GM12878 (cell line): ENCODE data around the gene SLC4A2. TPM values are rescaled to one million over a fixed set of nuclear protein-coding genes. Genes with fewer than 3 reads are reported as not detected.

Experiments used
- ATAC-seq: fragments of 200-7000 bp; cut with Tn5 transposase; 3 replicates; pipeline ENCODE4 v1.9.1; 2020; ENCODE audit warnings: mild to moderate bottlenecking, moderate library complexity
- BruUV-seq: library from RNA; stranded (reverse); fragments of 400-500 nt; replicated peaks from 2 replicates; lab custom pipeline; 2021; lab: Mats Ljungman, UMichigan
- CTCF ChIA-PET: fragments of 300-600 bp; sonication (Branson Sonifier 250); formaldehyde crosslinking; extraction: SDS; loops from one replicate; lab custom pipeline; 2021; ENCODE audit warnings: inconsistent platforms; lab: Yijun Ruan, JAX
- POLR2A ChIA-PET: fragments of 350-600 bp; formaldehyde crosslinking; extraction: SDS; loops from one replicate; lab custom pipeline; 2021; ENCODE audit warnings: inconsistent platforms; lab: Charles Lee
- RAD21 ChIA-PET: fragments of 300-600 bp; sonication (Branson Sonifier 250); formaldehyde crosslinking; loops from one replicate; lab custom pipeline; 2023; ENCODE audit warnings: antibody characterized with exemption; ENCODE audit not compliant: unreplicated experiment; lab: Charles Lee
- SMC1A ChIA-PET: fragments of 300-600 bp; sonication (Branson Sonifier 250); formaldehyde crosslinking; loops from one replicate; lab custom pipeline; 2023; ENCODE audit not compliant: unreplicated experiment, uncharacterized antibody; lab: Charles Lee
- DNase-seq: peaks from one replicate; pipeline ENCODE4 v3.0.0-alpha.2; 2011; ENCODE audit warnings: low read depth, low spot score
- FAIRE-seq: peaks from 3 replicates; lab custom pipeline; 2011; peaks lifted over from hg19 to GRCh38; lab: Jason Lieb, UNC
- H2AFZ ChIP-seq: 2 replicates; pipeline ENCODE4 v1.6.0; 2011; ENCODE audit warnings: low read depth, low read length, control low read depth; ENCODE audit not compliant: control insufficient read depth
- H3K27ac ChIP-seq: 2 replicates; pipeline ENCODE4 v1.5.1; 2011; ENCODE audit warnings: control low read depth; ENCODE audit not compliant: control insufficient read depth, insufficient read depth
- H3K27me3 ChIP-seq, 2 experiments: replicated peaks in 1 of 2; 2 replicates each; pipeline versions ENCODE4 v1.6.0 to v1.6.1; 2011; ENCODE audit warnings: low read length in 1 of 2; ENCODE audit not compliant: control insufficient read depth in 2 of 2, insufficient read depth in 2 of 2
- H3K36me3 ChIP-seq, 2 experiments: 2 replicates each; pipeline ENCODE4 v1.5.1; 2011; ENCODE audit warnings: low read length in 1 of 2; ENCODE audit not compliant: control insufficient read depth in 2 of 2, insufficient read depth in 2 of 2
- H3K4me1 ChIP-seq: 2 replicates; pipeline ENCODE4 v1.6.1; 2011; ENCODE audit warnings: mild to moderate bottlenecking, low read length, moderate library complexity, mixed read lengths; ENCODE audit not compliant: control insufficient read depth, insufficient read depth
- H3K4me2 ChIP-seq: 2 replicates; pipeline ENCODE4 v1.6.0; 2011; ENCODE audit warnings: control low read depth; ENCODE audit not compliant: control insufficient read depth, insufficient read depth
- H3K4me3 ChIP-seq: fragments of 200-600 bp; sonication (generic); 2 replicates; pipeline ENCODE4 v1.5.1; 2016
- H3K79me2 ChIP-seq: 2 replicates; pipeline ENCODE4 v1.6.0; 2011; ENCODE audit warnings: low read length; ENCODE audit not compliant: control insufficient read depth, insufficient read depth
- H3K9ac ChIP-seq: 2 replicates; pipeline ENCODE4 v1.8.0; 2011; ENCODE audit warnings: low read length, control low read depth, mixed read lengths; ENCODE audit not compliant: control insufficient read depth, insufficient read depth
- H3K9me3 ChIP-seq: replicated peaks from 3 replicates; pipeline ENCODE4 v1.5.1; 2011; ENCODE audit warnings: mild to moderate bottlenecking, low read length; ENCODE audit not compliant: control insufficient read depth, insufficient read depth
- H4K20me1 ChIP-seq: 2 replicates; pipeline ENCODE4 v1.6.0; 2011; ENCODE audit not compliant: control insufficient read depth, insufficient read depth
- BCL11A ChIP-seq: IDR thresholded peaks from 2 replicates; pipeline ENCODE4 v1.6.1; 2011; ENCODE audit warnings: low read depth, low read length
- FOS ChIP-seq: IDR thresholded peaks from 3 replicates; pipeline ENCODE4 v1.6.1; 2011; ENCODE audit warnings: borderline replicate concordance; ENCODE audit not compliant: insufficient read length; ENCODE audit errors: extremely low read depth
- IKZF1 ChIP-seq: fragments of 450-650 bp; conservative IDR thresholded peaks from 2 replicates; pipeline ENCODE4 v1.6.1; 2017; ENCODE audit warnings: antibody characterized with exemption, mild to moderate bottlenecking
- IKZF2 ChIP-seq, 2 experiments: fragments of 450-650 bp; IDR thresholded peaks; 2 replicates each; pipeline ENCODE4 v1.6.1; 2017; ENCODE audit warnings: mild to moderate bottlenecking in 2 of 2, moderate library complexity in 2 of 2
- KDM1A ChIP-seq: fragments of 200-600 bp; sonication (generic); IDR thresholded peaks from 2 replicates; pipeline ENCODE4 v1.6.1; 2016; ENCODE audit warnings: borderline replicate concordance
- KLF5 ChIP-seq: fragments of 450-650 bp; IDR thresholded peaks from 2 replicates; pipeline ENCODE4 v1.6.1; 2014; ENCODE audit warnings: mild to moderate bottlenecking; ENCODE audit not compliant: partially characterized antibody
- MEF2B ChIP-seq: fragments of 450-650 bp; IDR thresholded peaks from 2 replicates; pipeline ENCODE4 v1.6.1; 2018; ENCODE audit warnings: mild to moderate bottlenecking, moderate library complexity; ENCODE audit not compliant: partially characterized antibody, poor library complexity, severe bottlenecking
- PAX5 ChIP-seq: IDR thresholded peaks from 2 replicates; pipeline ENCODE4 v1.6.1; 2011; ENCODE audit warnings: low read depth, low read length, borderline replicate concordance
- POLR2AphosphoS5 ChIP-seq: IDR thresholded peaks from 2 replicates; pipeline ENCODE4 v1.6.1; 2011; ENCODE audit warnings: mild to moderate bottlenecking, low read length, inconsistent platforms
- POU2F2 ChIP-seq: IDR thresholded peaks from 3 replicates; pipeline ENCODE4 v1.6.1; 2011; ENCODE audit warnings: low read depth, mild to moderate bottlenecking, low read length, borderline replicate concordance
- RBBP5 ChIP-seq: fragments of 200-600 bp; sonication (generic); conservative IDR thresholded peaks from 2 replicates; pipeline ENCODE4 v1.6.1; 2016
- SIX5 ChIP-seq: IDR thresholded peaks from 2 replicates; pipeline ENCODE4 v1.6.1; 2011; ENCODE audit warnings: mild to moderate bottlenecking, low read depth, low read length, moderate library complexity; ENCODE audit not compliant: severe bottlenecking
- SREBF2 ChIP-seq: IDR thresholded peaks from 2 replicates; pipeline ENCODE4 v1.6.1; 2012; ENCODE audit warnings: mild to moderate bottlenecking, low read length
- STAT1 ChIP-seq: fragments of 450-650 bp; conservative IDR thresholded peaks from 2 replicates; pipeline ENCODE4 v1.6.1; 2014; ENCODE audit warnings: antibody characterized with exemption, mild to moderate bottlenecking
- TCF12 ChIP-seq: IDR thresholded peaks from 2 replicates; pipeline ENCODE4 v1.6.1; 2011; ENCODE audit warnings: low read depth, mild to moderate bottlenecking, low read length
- TCF3 ChIP-seq: IDR thresholded peaks from 2 replicates; pipeline ENCODE4 v1.6.1; 2012; ENCODE audit warnings: low read depth, mild to moderate bottlenecking, low read length, borderline replicate concordance; ENCODE audit not compliant: insufficient read depth
- WRNIP1 ChIP-seq: IDR thresholded peaks from 2 replicates; pipeline ENCODE4 v1.6.1; 2011; ENCODE audit warnings: low read depth, low read length, improper control_type of control experiment, borderline replicate concordance
- ZBTB40 ChIP-seq: fragments of 450-650 bp; IDR thresholded peaks from 2 replicates; pipeline ENCODE4 v1.6.1; 2016; ENCODE audit warnings: mild to moderate bottlenecking, moderate library complexity, borderline replicate concordance
- WGBS: methylation state at CpG from one replicate; pipeline ENCODE4 v1.1.6; 2016; ENCODE audit warnings: low lambda C conversion rate; ENCODE audit not compliant: insufficient replicate concordance, insufficient coverage; ENCODE audit errors: missing lambda C conversion rate; 5-methylcytosine and 5-hydroxymethylcytosine counted together
- in situ Hi-C: fragments of 300-500 bp; cut with MboI; formaldehyde crosslinking; loops from 9 replicates; pipeline ENCODE4 v1.14.3; 2018; ENCODE audit warnings: mixed read lengths
- intact Hi-C: fragments of 100-400 bp; cut with micrococcal nuclease; formaldehyde crosslinking; loops from one replicate; pipeline ENCODE4 v1.14.2; 2022; ENCODE audit not compliant: unreplicated experiment
- polyA plus RNA-seq, 11 experiments: library from polyadenylated mRNA; depleted of rRNA in 4 of 11; unstranded in 6 of 11; stranded (reverse) in 5 of 11; fragments of >200 nt; fragmentation: Nextera tagmentation in 4 of 11; fragmentation: Illumina TruSeq in 1 of 11; extraction: Ambion mirVana in 4 of 11; extraction: Trizol in 1 of 11; gene quantifications; 1 replicate in 1 of 11; 2 replicates in 10 of 11; pipeline versions ENCODE4 v1.2.1 to v1.2.3, GENCODE V29; 2011 to 2016; ENCODE audit warnings: inconsistent platforms in 2 of 11, missing spikeins in 2 of 11, low read depth in 1 of 11
- total RNA-seq, 4 experiments: library from RNA; depleted of rRNA in 3 of 4; stranded (reverse); fragments of >200 nt in 3 of 4; fragmentation: Illumina TruSeq in 1 of 4; extraction: Trizol in 1 of 4; gene quantifications; 2 replicates each; pipeline versions ENCODE4 v1.2.1 to v1.2.3, GENCODE V29; 2013 to 2021

Gene SLC4A2
- total and polyA plus RNA-seq, 10 of the 15 experiments (the other 5 are each of a cell fraction or from before 2014, with no cell fraction given): 2.7 to 78.6 (median 30.1) TPM

GRCh38 chr7:151028131-151028947, 31.1 kb upstream of the SLC4A2 start, which contains the start of gene ABCB8:
Gene ABCB8 (plus strand): TSS chr7:151028450. CDS start chr7:151028516, 66 bp downstream.
- ChIA-PET SMC1A (interaction anchor here (0.7 to 2.3 kb wide), 8 partner anchors 10 to 748 kb away, joined by 3 to 16 read pairs (median 4); partner anchors contain the start of genes ABCF2 and AGAP3), POLR2A (interaction anchor here (0.5 to 2.4 kb wide), 6 partner anchors 30 to 1845 kb away, joined by 3 to 14 read pairs (median 3); partner anchors contain the start of genes FASTK and TMUB1), CTCF (interaction anchor here (0.7 to 6.0 kb wide), 15 partner anchors 10 to 250 kb away, joined by 3 to 35 read pairs (median 4); partner anchors contain the start of genes ABCF2 and CDK5), RAD21 (interaction anchor here (0.7 to 1.5 kb wide), 9 partner anchors 18 to 199 kb away, joined by 3 to 10 read pairs (median 3); partner anchors contain the start of gene FASTK)
- Histone ChIP-seq H3K4me1 (peaks cover 4% of the 10 kb centered on the region), H3K27ac (peak within 1 kb of the TSS; percentile 47), H3K27me3 (no peaks in the 10 kb centered on the region; a peak in 1 of 4 replicates), H2AFZ (peak within 1 kb of the TSS; percentile 90), H3K36me3 (peaks cover 0 to 3% of the 10 kb centered on the region in 2 experiments; a peak in 1 of 4 replicates), H3K9ac (peak within 1 kb of the TSS; percentile 42), H3K4me2 (peak within 1 kb of the TSS; percentile 70), H3K79me2 (no peaks in the 10 kb centered on the region; the same call in 1 of the 2 replicates), H3K4me3 (peak within 1 kb of the TSS; percentile 81), H4K20me1 (no peaks in the 10 kb centered on the region), H3K9me3 (no peaks in the 10 kb centered on the region)
- DNase-seq (peak; percentile 98), FAIRE-seq (peak; percentile 99), ATAC-seq (peak; percentile 96)
- WGBS: under 1% methylated on average over 53 of the region's 53 CpGs
- in situ Hi-C loops: no loop called here
- TSS peak; percentile 92 for BruUV-seq
- intact Hi-C loops: loop anchor here (1.0 to 2.0 kb wide), 3 partner anchors 30 to 82 kb away; partner anchors contain the start of gene TMUB1
- TF ChIP-seq TCF3 (peak; percentile 72; the same call in 1 of the 2 replicates), KLF5 (peak; percentile 67), PAX5 (no peak), ZBTB40 (peak; percentile 64; the same call in 1 of the 2 replicates), IKZF1 (peak; percentile 94), SREBF2 (0 out of 2 replicates have a peak, but pooled peaks have one; percentile 3), FOS (peak; percentile 96), POU2F2 (no peak), TCF12 (peak; percentile 82; the same call in 1 of the 2 replicates), WRNIP1 (no peak), POLR2AphosphoS5 (peak; percentile 50; the same call in 1 of the 2 replicates), BCL11A (0 out of 2 replicates have a peak, but pooled peaks have one; percentile 7), STAT1 (no peak), KDM1A (no peak), RBBP5 (no peak), MEF2B (peak; percentile 29), SIX5 (peak; percentile 79), IKZF2 (IDR thresholded peaks at IDR 0.05) (0 out of 4 replicates have a peak, but pooled peaks of 1 of the 2 experiments have one; percentile 22)
